ENCODE measurements around the gene MAP3K12. TPM values are rescaled to one million over a fixed set of nuclear protein-coding genes. Genes with fewer than 3 reads are reported as not detected.

MAP3K12 gene
- total RNA-seq, 4 donors from 2014 or later = 4.8 to 14.0 (median 5.9) TPM

- WGBS = 92% methylated on average over 2 of the region's 2 CpGs
- no peak for TF ChIP-seq POLR2A (IDR thresholded peaks at IDR 0.05)
- peaks cover 98% of the 10 kb centered on the region for H3K36me3 ChIP-seq
Measured at GRCh38 chr12:53530061-53530460, 30.8 kb upstream of the MAP3K12 start.

GRCh38 chr12:53524476-53524875, 25.2 kb upstream of the MAP3K12 start:
- H3K9me3 ChIP-seq = no peaks in the 10 kb centered on the region
- peaks cover 97% of the 10 kb centered on the region for H3K36me3 ChIP-seq
- DNase-seq (ENCODE audit: low spot score in 2 of 2) = no peak
- H3K27me3 ChIP-seq = no peaks in the 10 kb centered on the region
- H3K4me1 ChIP-seq = no peaks in the 10 kb centered on the region
- no peak overlapping the region for H3K27ac ChIP-seq
- TF ChIP-seq POLR2A (IDR thresholded peaks at IDR 0.05) (no peak), POLR2AphosphoS5 (IDR thresholded peaks at IDR 0.05) (no peak), EP300 (IDR thresholded peaks at IDR 0.05) (no peak), CTCF (IDR thresholded peaks at IDR 0.05) (no peak)
- H3K4me3 ChIP-seq = no peak overlapping the region
- WGBS = 97% methylated on average over 13 of the region's 13 CpGs

More at GRCh38 chr12:53530061-53530460, 30.8 kb upstream of the MAP3K12 start:
- no peaks in the 10 kb centered on the region for H3K4me1 ChIP-seq
- H3K27me3 ChIP-seq = no peaks in the 10 kb centered on the region
- no peak for DNase-seq (ENCODE audit: low spot score in 2 of 2)
- no peaks in the 10 kb centered on the region for H3K9me3 ChIP-seq
- H3K4me3 ChIP-seq = no peak overlapping the region
- H3K27ac ChIP-seq = no peak overlapping the region

GRCh38 chr12:53523131-53523530, 23.9 kb upstream of the MAP3K12 start:
- no peaks in the 10 kb centered on the region for H3K9me3 ChIP-seq
- TF ChIP-seq CTCF (IDR thresholded peaks at IDR 0.05) (no peak), EP300 (IDR thresholded peaks at IDR 0.05) (no peak), POLR2AphosphoS5 (IDR thresholded peaks at IDR 0.05) (no peak), POLR2A (IDR thresholded peaks at IDR 0.05) (no peak)
- H3K27me3 ChIP-seq = no peaks in the 10 kb centered on the region
- no peak overlapping the region for H3K4me3 ChIP-seq
- WGBS = 95% methylated on average over 3 of the region's 3 CpGs
- H3K4me1 ChIP-seq = no peaks in the 10 kb centered on the region
- H3K27ac ChIP-seq = no peak overlapping the region
- H3K36me3 ChIP-seq = peaks cover 97% of the 10 kb centered on the region
- DNase-seq (ENCODE audit: low spot score in 2 of 2) = no peak

GRCh38 chr12:53518381-53518780, 19.1 kb upstream of the MAP3K12 start:
- no peak overlapping the region for H3K4me3 ChIP-seq
- no peaks in the 10 kb centered on the region for H3K4me1 ChIP-seq
- no peak for DNase-seq (ENCODE audit: low spot score in 2 of 2)
- H3K27ac ChIP-seq = no peak overlapping the region
- 79% methylated on average over 5 of the region's 5 CpGs for WGBS
- H3K27me3 ChIP-seq = no peaks in the 10 kb centered on the region
- no peak for TF ChIP-seq POLR2AphosphoS5 (IDR thresholded peaks at IDR 0.05)
- TF ChIP-seq EP300 (IDR thresholded peaks at IDR 0.05) = no peak
- H3K9me3 ChIP-seq = no peaks in the 10 kb centered on the region
- peaks cover 99% of the 10 kb centered on the region for H3K36me3 ChIP-seq

- no peaks in the 10 kb centered on the region for H3K9me3 ChIP-seq
- TF ChIP-seq CTCF (IDR thresholded peaks at IDR 0.05) (no peak), EP300 (IDR thresholded peaks at IDR 0.05) (no peak), POLR2AphosphoS5 (IDR thresholded peaks at IDR 0.05) (no peak), POLR2A (IDR thresholded peaks at IDR 0.05) (no peak)
- H3K27me3 ChIP-seq = no peaks in the 10 kb centered on the region
- no peaks in the 10 kb centered on the region for H3K4me1 ChIP-seq
- WGBS = 84% methylated on average over 12 of the region's 13 CpGs
- no peak for DNase-seq (ENCODE audit: low spot score in 2 of 2)
- peaks cover 100% of the 10 kb centered on the region for H3K36me3 ChIP-seq
- no peak overlapping the region for H3K27ac ChIP-seq
- no peak overlapping the region for H3K4me3 ChIP-seq
Measured at GRCh38 chr12:53516758-53517455, 17.6 kb upstream of the MAP3K12 start.

GRCh38 chr12:53515291-53515680, 16.0 kb upstream of the MAP3K12 start:
- no peak overlapping the region for H3K4me3 ChIP-seq
- no peak for TF ChIP-seq CTCF (IDR thresholded peaks at IDR 0.05)
- TF ChIP-seq POLR2A (IDR thresholded peaks at IDR 0.05) = no peak
- no peak for TF ChIP-seq POLR2AphosphoS5 (IDR thresholded peaks at IDR 0.05)
- TF ChIP-seq EP300 (IDR thresholded peaks at IDR 0.05) = no peak
- no peak for DNase-seq (ENCODE audit: low spot score in 2 of 2)
- no peaks in the 10 kb centered on the region for H3K9me3 ChIP-seq
- 67% methylated on average over 2 of the region's 2 CpGs for WGBS
- H3K27ac ChIP-seq = no peak overlapping the region
- H3K4me1 ChIP-seq = no peaks in the 10 kb centered on the region
- H3K36me3 ChIP-seq = peaks cover 100% of the 10 kb centered on the region
- no peaks in the 10 kb centered on the region for H3K27me3 ChIP-seq

Data from suprapubic skin (tissue), 4 donors.